Endothelial cell of umbilical vein (primary cell): ENCODE results near the gene PARS2. TPM values are rescaled to one million over a fixed set of nuclear protein-coding genes. Genes with fewer than 3 reads are reported as not detected.

ENCODE experiments used
- BruUV-seq: library from RNA; stranded (reverse); fragments of 400-500 nt; replicated peaks from 2 replicates; lab custom pipeline; 2021; lab: Mats Ljungman, UMichigan
- CTCF ChIA-PET: fragments of 300-600, 350-600 bp; sonication (Branson Sonifier 250); formaldehyde crosslinking; loops from one replicate; lab custom pipeline; 2021; ENCODE audit warnings: antibody characterized with exemption, inconsistent platforms; lab: Charles Lee
- POLR2A ChIA-PET: fragments of 300-600, 350-600 bp; sonication (Branson Sonifier 250); formaldehyde crosslinking; loops from one replicate; lab custom pipeline; 2021; ENCODE audit warnings: antibody characterized with exemption, inconsistent platforms; lab: Charles Lee
- DNase-seq: peaks from one replicate; pipeline ENCODE4 v3.0.0-alpha.2; 2011; ENCODE audit warnings: low read depth, low spot score
- FAIRE-seq: peaks from 2 replicates; lab custom pipeline; 2011; peaks lifted over from hg19 to GRCh38; lab: Jason Lieb, UNC
- H2AFZ ChIP-seq: 2 replicates; pipeline ENCODE4 v1.6.0; 2012; ENCODE audit warnings: low read depth, low read length, control low read depth, inconsistent platforms
- H3K27ac ChIP-seq: 2 replicates; pipeline ENCODE4 v1.5.1; 2011; ENCODE audit warnings: low read depth, mild to moderate bottlenecking, control low read depth, low read length, moderate library complexity; ENCODE audit not compliant: insufficient read depth
- H3K27me3 ChIP-seq, 2 experiments: 2 replicates each; pipeline versions ENCODE4 v1.6.0 to v1.6.1; 2011; ENCODE audit warnings: low read length in 2 of 2, mixed read lengths in 1 of 2; ENCODE audit not compliant: control insufficient read depth in 2 of 2, insufficient read depth in 2 of 2
- H3K36me3 ChIP-seq, 2 experiments: 2 replicates in 1 of 2; 3 replicates in 1 of 2; pipeline ENCODE4 v1.5.1; 2011; ENCODE audit warnings: low read length in 2 of 2, mild to moderate bottlenecking in 1 of 2, moderate library complexity in 1 of 2; ENCODE audit not compliant: control insufficient read depth in 2 of 2, insufficient read depth in 2 of 2; ENCODE audit errors: extremely low read depth in 1 of 2
- H3K4me1 ChIP-seq: 3 replicates; pipeline ENCODE4 v1.5.1; 2011; ENCODE audit warnings: mild to moderate bottlenecking, low read length; ENCODE audit not compliant: control insufficient read depth, insufficient read depth; ENCODE audit errors: extremely low read depth
- H3K4me2 ChIP-seq: 2 replicates; pipeline ENCODE4 v1.6.1; 2011; ENCODE audit warnings: low read length, control low read depth, mixed read lengths; ENCODE audit not compliant: insufficient read depth
- H3K4me3 ChIP-seq, 3 experiments: fragments of 200-600 bp in 1 of 3; sonication (generic), shearing (Covaris generic) in 1 of 3; replicated peaks in 1 of 3; 2 replicates each; pipeline ENCODE4 v1.5.1; 2011 to 2016; ENCODE audit warnings: control low read depth in 3 of 3, low read length in 3 of 3, mild to moderate bottlenecking in 2 of 3, inconsistent platforms in 1 of 3, low read depth in 1 of 3, moderate library complexity in 1 of 3; ENCODE audit not compliant: insufficient read depth in 1 of 3
- H3K79me2 ChIP-seq: 2 replicates; pipeline ENCODE4 v1.6.0; 2012; ENCODE audit warnings: low read length, inconsistent platforms; ENCODE audit not compliant: control insufficient read depth, insufficient read depth
- H3K9ac ChIP-seq: replicated peaks from 2 replicates; pipeline ENCODE3; 2011; ENCODE audit warnings: low read length, control low read depth; ENCODE audit not compliant: insufficient read depth; ENCODE audit errors: extremely low read depth
- H3K9me1 ChIP-seq: replicated peaks from 3 replicates; pipeline ENCODE4 v1.6.0; 2011; ENCODE audit warnings: mild to moderate bottlenecking, low read length; ENCODE audit not compliant: control insufficient read depth, insufficient read depth; ENCODE audit errors: extremely low read depth
- H3K9me3 ChIP-seq: replicated peaks from 2 replicates; pipeline ENCODE4 v1.5.1; 2012; ENCODE audit warnings: low read length, inconsistent platforms; ENCODE audit not compliant: control insufficient read depth, insufficient read depth
- H4K20me1 ChIP-seq: replicated peaks from 2 replicates; pipeline ENCODE3; 2011; ENCODE audit warnings: mild to moderate bottlenecking, low read length; ENCODE audit not compliant: control insufficient read depth, insufficient read depth; ENCODE audit errors: extremely low read depth
- EZH2 ChIP-seq: IDR thresholded peaks from 2 replicates; pipeline ENCODE4 v1.6.1; 2012; ENCODE audit warnings: borderline replicate concordance, low read depth, mild to moderate bottlenecking, moderate library complexity, low read length, inconsistent platforms; ENCODE audit not compliant: severe bottlenecking
- FOS ChIP-seq: IDR thresholded peaks from 2 replicates; pipeline ENCODE4 v1.6.1; 2011; ENCODE audit warnings: mild to moderate bottlenecking, low read length, moderate library complexity, borderline replicate concordance; ENCODE audit not compliant: insufficient read depth
- GATA2 ChIP-seq: IDR thresholded peaks from 2 replicates; pipeline ENCODE4 v1.7.0; 2011; ENCODE audit warnings: low read depth, mild to moderate bottlenecking, moderate library complexity, mixed read lengths, low read length; ENCODE audit not compliant: insufficient read length, insufficient read depth
- JUN ChIP-seq: IDR thresholded peaks from 2 replicates; pipeline ENCODE4 v1.6.1; 2011; ENCODE audit warnings: borderline replicate concordance, low read depth; ENCODE audit not compliant: insufficient read length, insufficient read depth
- MYC ChIP-seq: IDR thresholded peaks from one replicate; pipeline ENCODE4 v1.6.1; 2011; ENCODE audit warnings: mild to moderate bottlenecking, low read depth, low read length
- POLR2A ChIP-seq: IDR thresholded peaks from 2 replicates; pipeline ENCODE4 v1.6.1; 2012; ENCODE audit warnings: low read depth, mild to moderate bottlenecking, control low read depth, low read length
- POLR2AphosphoS5 ChIP-seq: IDR thresholded peaks from 2 replicates; pipeline ENCODE4 v1.6.1; 2012; ENCODE audit warnings: low read depth, mild to moderate bottlenecking, control low read depth, low read length, moderate library complexity; ENCODE audit not compliant: insufficient read depth
- dilution Hi-C: fragments of 300-500 bp; cut with MboI; formaldehyde crosslinking; loops from one replicate; pipeline ENCODE4 v1.15.0; 2019; ENCODE audit warnings: low sequenced_read_pairs; ENCODE audit not compliant: extremely low pct_ligation_motif_present
- intact Hi-C: fragments of 100-400 bp; cut with micrococcal nuclease; formaldehyde crosslinking; loops from one replicate; pipeline ENCODE4 v1.10.0; 2022
- polyA plus RNA-seq, 4 experiments: library from polyadenylated mRNA; depleted of rRNA in 3 of 4; stranded (reverse) in 3 of 4; unstranded in 1 of 4; fragments of >200 nt; gene quantifications; 2 replicates each; pipeline versions ENCODE4 v1.2.1 to v1.2.3, GENCODE V29; 2011 to 2012; ENCODE audit warnings: missing spikeins in 1 of 4
- total RNA-seq: library from RNA; stranded (reverse); gene quantifications from 2 replicates; pipeline ENCODE4 v1.2.3, GENCODE V29; 2021
- TF ChIP-seq, protein P1 (sequence below), 2 donors: IDR thresholded peaks; 1 replicate in 1 of 2; 2 replicates in 1 of 2; pipeline ENCODE4 v1.5.1; 2011; ENCODE audit warnings: low read length in 2 of 2, mild to moderate bottlenecking in 2 of 2, moderate library complexity in 2 of 2, control low read depth in 1 of 2, inconsistent platforms in 1 of 2, low read depth in 1 of 2; ENCODE audit not compliant: insufficient read depth in 1 of 2; ENCODE audit errors: extremely low read depth in 1 of 2
- TF ChIP-seq, protein P2 (sequence below): IDR thresholded peaks from 2 replicates; pipeline ENCODE4 v1.6.1; 2011; ENCODE audit not compliant: insufficient read depth, insufficient read length

PARS2 gene
- total and polyA plus RNA-seq, 2 donors (not counting 3 experiments of a cell fraction or from before 2014, with no cell fraction given): 2.0 to 3.8 TPM

DNA sequence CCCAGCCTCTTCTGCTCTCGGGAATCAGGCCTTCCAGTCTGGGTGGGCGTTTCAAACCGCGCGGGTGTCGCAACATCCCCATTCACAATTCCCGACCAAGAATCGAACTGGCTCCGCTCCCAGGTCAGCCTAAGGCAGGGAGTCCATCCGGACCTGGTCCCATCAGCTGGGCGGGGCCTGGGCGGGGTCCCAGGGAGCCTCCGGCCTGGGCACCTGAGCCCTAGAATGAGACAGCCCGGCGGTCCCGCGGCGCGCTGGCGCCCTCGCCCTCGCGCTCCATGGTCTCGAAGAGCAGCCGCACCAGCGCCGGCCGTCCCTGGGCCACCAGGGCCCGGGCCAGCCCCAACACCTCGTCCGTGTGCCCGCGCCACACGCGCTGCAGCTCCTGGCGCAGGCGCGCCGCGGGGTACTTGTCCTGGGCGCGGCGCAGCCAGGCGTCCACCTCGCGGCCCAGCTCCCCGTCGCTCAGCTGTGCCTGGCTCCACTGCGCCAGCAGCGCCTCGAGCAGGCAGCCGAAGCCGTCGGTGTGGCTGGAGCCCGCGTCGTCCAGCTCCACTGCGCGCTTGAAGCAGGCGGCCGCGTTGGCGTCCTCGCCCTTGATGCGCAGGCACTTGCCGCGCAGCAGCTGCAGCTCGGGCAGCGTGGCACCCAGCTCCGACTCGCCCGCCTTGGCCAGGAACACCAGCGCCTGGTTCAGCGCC lies 16.9 kb upstream of the PARS2 start:
- dilution Hi-C loops: no loop called here
- H3K27me3 ChIP-seq: peaks cover 29 to 33% of the 10 kb centered on the region in 2 experiments

DNA sequence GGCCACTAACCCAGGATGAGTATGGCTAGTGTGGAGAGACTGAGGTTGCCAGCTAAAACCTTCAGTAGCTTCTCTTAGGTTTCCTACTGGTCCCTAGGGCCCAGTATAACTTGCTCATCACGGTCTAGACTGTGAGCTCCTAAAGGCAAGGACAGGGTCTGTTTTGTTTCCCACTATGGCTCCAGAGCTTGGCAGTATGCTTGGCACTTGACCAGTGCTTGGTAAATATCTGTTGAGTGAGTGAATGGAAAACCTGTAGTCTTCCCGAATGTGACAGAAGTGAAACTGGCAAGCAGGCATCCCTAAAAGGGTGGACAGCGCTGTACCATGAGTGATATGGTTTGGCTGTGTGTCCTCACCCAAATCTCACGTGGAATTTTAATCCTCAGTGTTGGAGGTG lies 13.1 kb upstream of the PARS2 start:
- Histone ChIP-seq H3K27me3 (peaks cover 17 to 31% of the 10 kb centered on the region in 2 experiments), H3K36me3 (no peaks in the 10 kb centered on the region), H3K4me2 (no peak overlapping the region), H4K20me1 (no peaks in the 10 kb centered on the region), H3K9me1 (no peaks in the 10 kb centered on the region), H2AFZ (no peak overlapping the region), H3K9me3 (no peaks in the 10 kb centered on the region), H3K9ac (no peak overlapping the region), H3K79me2 (no peaks in the 10 kb centered on the region), H3K4me1 (no peaks in the 10 kb centered on the region), H3K27ac (no peak overlapping the region), H3K4me3 (no peak overlapping the region)
- dilution Hi-C loops (no loop called here), intact Hi-C loops (no loop called here)
- CTCF ChIA-PET: no interaction called here
- DNase-seq (no peak), FAIRE-seq (no peak)
- POLR2A ChIA-PET: no interaction called here
- BruUV-seq: no TSS peak
- no peak for TF ChIP-seq EZH2
- TF ChIP-seq MYC: no peak
- TF ChIP-seq POLR2AphosphoS5: no peak
- TF ChIP-seq, protein P1, sequence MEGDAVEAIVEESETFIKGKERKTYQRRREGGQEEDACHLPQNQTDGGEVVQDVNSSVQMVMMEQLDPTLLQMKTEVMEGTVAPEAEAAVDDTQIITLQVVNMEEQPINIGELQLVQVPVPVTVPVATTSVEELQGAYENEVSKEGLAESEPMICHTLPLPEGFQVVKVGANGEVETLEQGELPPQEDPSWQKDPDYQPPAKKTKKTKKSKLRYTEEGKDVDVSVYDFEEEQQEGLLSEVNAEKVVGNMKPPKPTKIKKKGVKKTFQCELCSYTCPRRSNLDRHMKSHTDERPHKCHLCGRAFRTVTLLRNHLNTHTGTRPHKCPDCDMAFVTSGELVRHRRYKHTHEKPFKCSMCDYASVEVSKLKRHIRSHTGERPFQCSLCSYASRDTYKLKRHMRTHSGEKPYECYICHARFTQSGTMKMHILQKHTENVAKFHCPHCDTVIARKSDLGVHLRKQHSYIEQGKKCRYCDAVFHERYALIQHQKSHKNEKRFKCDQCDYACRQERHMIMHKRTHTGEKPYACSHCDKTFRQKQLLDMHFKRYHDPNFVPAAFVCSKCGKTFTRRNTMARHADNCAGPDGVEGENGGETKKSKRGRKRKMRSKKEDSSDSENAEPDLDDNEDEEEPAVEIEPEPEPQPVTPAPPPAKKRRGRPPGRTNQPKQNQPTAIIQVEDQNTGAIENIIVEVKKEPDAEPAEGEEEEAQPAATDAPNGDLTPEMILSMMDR (IDR thresholded peaks at IDR 0.05; ENCODE audit: extremely low read depth in 1 of 2, insufficient read depth in 1 of 2, low read depth in 1 of 2, low read length in 2 of 2): no peak
- TF ChIP-seq POLR2A: no peak
- TF ChIP-seq FOS: no peak
- TF ChIP-seq, protein P2, sequence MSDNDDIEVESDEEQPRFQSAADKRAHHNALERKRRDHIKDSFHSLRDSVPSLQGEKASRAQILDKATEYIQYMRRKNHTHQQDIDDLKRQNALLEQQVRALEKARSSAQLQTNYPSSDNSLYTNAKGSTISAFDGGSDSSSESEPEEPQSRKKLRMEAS: no peak
- no peak for TF ChIP-seq GATA2
- TF ChIP-seq JUN: no peak

More for the DNA sequence above, 16.9 kb upstream of the PARS2 start:
- Histone ChIP-seq H3K36me3 (no peaks in the 10 kb centered on the region), H3K79me2 (no peaks in the 10 kb centered on the region), H3K4me1 (no peaks in the 10 kb centered on the region), H3K4me2 (no peak overlapping the region), H3K9me1 (no peaks in the 10 kb centered on the region), H3K9ac (no peak overlapping the region), H3K9me3 (no peaks in the 10 kb centered on the region), H3K27ac (no peak overlapping the region), H2AFZ (peak overlapping the region; percentile 2), H3K4me3 (no peak overlapping the region), H4K20me1 (no peaks in the 10 kb centered on the region)
- CTCF ChIA-PET: interaction anchor here (0.5 to 0.8 kb wide), 2 partner anchors 23 to 115 kb away, joined by 3 read pairs; no protein-coding TSS in a partner anchor
- BruUV-seq: no TSS peak
- TF ChIP-seq EZH2 (peak; percentile 50), JUN (no peak)
- DNase-seq (no peak), FAIRE-seq (no peak)
- intact Hi-C loops: no loop called here
- POLR2A ChIA-PET: no interaction called here
